HL-60 (cell line): Measurements from ENCODE around the gene TRIM44.
"Not testable (repeated sequence)": the region's sequence is repeated elsewhere in the genome, so short reads cannot be mapped to it uniquely, and the experiment has no call there.

ENCODE experiments used
- DNase-seq, 2 experiments: peaks; one replicate each; pipeline ENCODE4 v3.0.0-alpha.2; 2010 to 2020; ENCODE audit warnings: low read depth in 1 of 2, low spot score in 1 of 2
- H3K27ac ChIP-seq: fragments of 250-450 bp; sonication (Bioruptor Pico); replicated peaks from 2 replicates; pipeline ENCODE4 v1.5.1; 2020; ENCODE audit warnings: mild to moderate bottlenecking, moderate library complexity
- H3K27me3 ChIP-seq: fragments of 250-450 bp; sonication (Bioruptor Pico); 2 replicates; pipeline ENCODE4 v1.5.1; 2021; ENCODE audit warnings: mild to moderate bottlenecking, moderate library complexity; ENCODE audit not compliant: insufficient read depth, poor library complexity, severe bottlenecking
- H3K4me3 ChIP-seq: replicated peaks from 2 replicates; pipeline ENCODE4 v1.5.1; 2011; ENCODE audit warnings: mild to moderate bottlenecking, control low read depth, low read length; ENCODE audit not compliant: insufficient read depth
- GABPA ChIP-seq: IDR thresholded peaks from 2 replicates; pipeline ENCODE4 v1.6.1; 2012; ENCODE audit warnings: low read depth
- POLR2AphosphoS5 ChIP-seq: IDR thresholded peaks from 2 replicates; pipeline ENCODE4 v1.6.1; 2012; ENCODE audit warnings: low read depth
- SPI1 ChIP-seq: IDR thresholded peaks from 2 replicates; pipeline ENCODE4 v1.6.1; 2012; ENCODE audit warnings: low read depth, mild to moderate bottlenecking, borderline replicate concordance
- TF ChIP-seq, protein P1 (sequence below): IDR thresholded peaks from one replicate; pipeline ENCODE4 v1.5.1; 2011; ENCODE audit warnings: low read length, control low read depth, inconsistent platforms; ENCODE audit not compliant: insufficient read depth
- TF ChIP-seq, protein P2 (sequence below): IDR thresholded peaks from 2 replicates; pipeline ENCODE4 v1.6.1; 2012; ENCODE audit warnings: low read depth; ENCODE audit not compliant: insufficient replicate concordance

The TRIM44 gene

DNA sequence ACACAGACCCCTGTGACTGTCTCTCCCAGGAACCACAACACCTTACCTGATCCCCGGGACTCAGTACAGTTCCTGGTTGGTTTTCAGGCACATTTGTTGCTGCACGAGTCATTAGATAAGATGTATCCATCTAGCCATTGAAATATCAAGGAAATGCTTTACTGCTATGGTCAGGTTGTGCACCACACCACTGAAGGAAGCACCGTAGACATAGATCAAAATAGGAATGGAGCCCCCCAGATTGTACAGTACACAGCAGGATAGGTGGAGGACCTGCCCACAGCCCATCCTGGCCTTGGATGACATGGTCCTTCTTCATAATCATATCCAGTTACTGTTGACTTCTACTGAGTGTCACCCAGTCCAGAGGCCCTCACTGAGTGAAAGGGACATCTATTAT is 195.3 kb downstream of the TRIM44 start:
- TF ChIP-seq, protein P1, sequence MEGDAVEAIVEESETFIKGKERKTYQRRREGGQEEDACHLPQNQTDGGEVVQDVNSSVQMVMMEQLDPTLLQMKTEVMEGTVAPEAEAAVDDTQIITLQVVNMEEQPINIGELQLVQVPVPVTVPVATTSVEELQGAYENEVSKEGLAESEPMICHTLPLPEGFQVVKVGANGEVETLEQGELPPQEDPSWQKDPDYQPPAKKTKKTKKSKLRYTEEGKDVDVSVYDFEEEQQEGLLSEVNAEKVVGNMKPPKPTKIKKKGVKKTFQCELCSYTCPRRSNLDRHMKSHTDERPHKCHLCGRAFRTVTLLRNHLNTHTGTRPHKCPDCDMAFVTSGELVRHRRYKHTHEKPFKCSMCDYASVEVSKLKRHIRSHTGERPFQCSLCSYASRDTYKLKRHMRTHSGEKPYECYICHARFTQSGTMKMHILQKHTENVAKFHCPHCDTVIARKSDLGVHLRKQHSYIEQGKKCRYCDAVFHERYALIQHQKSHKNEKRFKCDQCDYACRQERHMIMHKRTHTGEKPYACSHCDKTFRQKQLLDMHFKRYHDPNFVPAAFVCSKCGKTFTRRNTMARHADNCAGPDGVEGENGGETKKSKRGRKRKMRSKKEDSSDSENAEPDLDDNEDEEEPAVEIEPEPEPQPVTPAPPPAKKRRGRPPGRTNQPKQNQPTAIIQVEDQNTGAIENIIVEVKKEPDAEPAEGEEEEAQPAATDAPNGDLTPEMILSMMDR, result no peak
- TF ChIP-seq SPI1 (no peak), POLR2AphosphoS5 (no peak), GABPA (no peak)
- TF ChIP-seq, protein P2, sequence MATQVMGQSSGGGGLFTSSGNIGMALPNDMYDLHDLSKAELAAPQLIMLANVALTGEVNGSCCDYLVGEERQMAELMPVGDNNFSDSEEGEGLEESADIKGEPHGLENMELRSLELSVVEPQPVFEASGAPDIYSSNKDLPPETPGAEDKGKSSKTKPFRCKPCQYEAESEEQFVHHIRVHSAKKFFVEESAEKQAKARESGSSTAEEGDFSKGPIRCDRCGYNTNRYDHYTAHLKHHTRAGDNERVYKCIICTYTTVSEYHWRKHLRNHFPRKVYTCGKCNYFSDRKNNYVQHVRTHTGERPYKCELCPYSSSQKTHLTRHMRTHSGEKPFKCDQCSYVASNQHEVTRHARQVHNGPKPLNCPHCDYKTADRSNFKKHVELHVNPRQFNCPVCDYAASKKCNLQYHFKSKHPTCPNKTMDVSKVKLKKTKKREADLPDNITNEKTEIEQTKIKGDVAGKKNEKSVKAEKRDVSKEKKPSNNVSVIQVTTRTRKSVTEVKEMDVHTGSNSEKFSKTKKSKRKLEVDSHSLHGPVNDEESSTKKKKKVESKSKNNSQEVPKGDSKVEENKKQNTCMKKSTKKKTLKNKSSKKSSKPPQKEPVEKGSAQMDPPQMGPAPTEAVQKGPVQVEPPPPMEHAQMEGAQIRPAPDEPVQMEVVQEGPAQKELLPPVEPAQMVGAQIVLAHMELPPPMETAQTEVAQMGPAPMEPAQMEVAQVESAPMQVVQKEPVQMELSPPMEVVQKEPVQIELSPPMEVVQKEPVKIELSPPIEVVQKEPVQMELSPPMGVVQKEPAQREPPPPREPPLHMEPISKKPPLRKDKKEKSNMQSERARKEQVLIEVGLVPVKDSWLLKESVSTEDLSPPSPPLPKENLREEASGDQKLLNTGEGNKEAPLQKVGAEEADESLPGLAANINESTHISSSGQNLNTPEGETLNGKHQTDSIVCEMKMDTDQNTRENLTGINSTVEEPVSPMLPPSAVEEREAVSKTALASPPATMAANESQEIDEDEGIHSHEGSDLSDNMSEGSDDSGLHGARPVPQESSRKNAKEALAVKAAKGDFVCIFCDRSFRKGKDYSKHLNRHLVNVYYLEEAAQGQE, result no peak
- H3K27me3 ChIP-seq, result no peaks in the 10 kb centered on the region
- DNase-seq, result no peak
- no peak overlapping the region for H3K27ac ChIP-seq
- no peak overlapping the region for H3K4me3 ChIP-seq

DNA sequence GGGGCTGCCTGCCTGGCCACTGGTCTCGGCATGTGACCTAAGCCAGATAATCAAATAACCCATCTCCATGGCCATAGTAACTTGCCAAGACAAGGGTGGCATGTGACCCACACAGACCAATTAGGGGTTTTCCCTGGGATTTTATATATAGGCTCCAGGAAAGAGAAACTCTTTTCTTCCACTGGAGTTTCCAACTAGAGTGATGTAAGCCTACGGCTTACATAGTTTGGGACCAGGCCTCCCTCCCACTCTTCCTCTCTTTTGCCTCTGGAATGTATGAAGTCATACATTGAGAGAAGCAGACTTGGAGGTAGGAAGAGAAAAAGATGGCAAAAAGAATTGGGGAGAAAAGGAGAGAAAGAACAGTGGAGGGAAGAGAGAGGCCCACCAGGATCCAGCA is 196.7 kb downstream of the TRIM44 start:
- Histone ChIP-seq H3K4me3 (no peak overlapping the region), H3K27ac (no peak overlapping the region), H3K27me3 (no peaks in the 10 kb centered on the region)
- DNase-seq, result no peak
- TF ChIP-seq SPI1, result no peak
- TF ChIP-seq, protein P2, result no peak
- no peak for TF ChIP-seq GABPA
- TF ChIP-seq, protein P1, result no peak
- TF ChIP-seq POLR2AphosphoS5, result no peak

DNA sequence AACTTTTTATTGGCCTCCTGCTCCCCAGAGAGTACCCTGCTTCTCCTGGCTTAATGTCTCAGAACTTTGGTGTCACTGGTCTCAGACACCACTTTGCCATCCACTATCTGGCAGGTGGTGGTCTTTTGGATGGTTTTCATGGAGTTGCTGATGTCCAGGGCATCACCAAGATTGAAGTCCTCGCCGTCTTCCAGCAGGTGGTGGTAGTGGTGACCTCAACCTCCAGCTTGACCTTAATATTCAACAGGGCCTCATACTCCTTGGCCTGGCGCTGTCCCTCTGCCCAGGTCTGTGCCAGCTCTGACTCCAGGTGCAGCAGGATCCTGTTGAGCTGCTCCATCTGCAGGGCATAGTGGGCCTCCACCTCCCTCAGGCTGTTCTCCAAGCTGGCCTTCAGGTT is 197.6 kb downstream of the TRIM44 start:
- H3K4me3 ChIP-seq, H3K27ac ChIP-seq, H3K27me3 ChIP-seq, DNase-seq: not testable (repeated sequence)

DNA sequence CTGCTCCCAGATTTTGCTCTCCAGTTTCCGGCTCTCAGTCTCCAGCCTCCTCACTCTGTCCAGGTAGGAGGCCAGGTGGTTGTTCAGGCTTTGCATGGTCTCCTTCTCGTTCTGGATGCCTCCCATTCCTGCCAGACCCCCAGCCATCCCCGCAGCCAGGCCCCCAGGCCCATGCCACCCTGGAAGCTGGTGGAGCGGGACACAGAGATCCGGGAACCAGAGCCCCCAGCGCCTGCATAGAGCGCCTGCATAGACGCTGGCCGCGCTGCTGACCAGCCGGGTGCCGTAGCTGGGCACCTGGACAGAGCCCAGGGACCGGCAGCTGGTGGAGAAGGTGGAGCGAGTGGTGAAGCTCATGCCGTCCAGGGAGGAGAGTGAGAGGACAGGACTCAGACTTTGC is 198.6 kb downstream of the TRIM44 start:
- Histone ChIP-seq H3K27ac (no peak overlapping the region), H3K27me3 (no peaks in the 10 kb centered on the region), H3K4me3 (no peak overlapping the region)
- TF ChIP-seq SPI1 (no peak), GABPA (no peak), POLR2AphosphoS5 (no peak)
- TF ChIP-seq, protein P2, result no peak
- TF ChIP-seq, protein P1, result no peak
- no peak for DNase-seq
